Endodermal cell (in vitro differentiated cells): Measurements from ENCODE around the gene RCSD1. TPM values are rescaled to one million over a fixed set of nuclear protein-coding genes. Genes with fewer than 3 reads are reported as not detected.
A peak's percentile ranks its signal among the peaks of the same experiment; 100 is the strongest.

Experiments used
- DNase-seq: peaks from one replicate; pipeline ENCODE4 v3.0.0-alpha.2; 2017
- H3K27ac ChIP-seq: 2 replicates; pipeline ENCODE4 v1.5.1; 2013; ENCODE audit warnings: mild to moderate bottlenecking, low read depth, low read length, moderate library complexity
- H3K27me3 ChIP-seq: 2 replicates; pipeline ENCODE4 v1.6.1; 2013; ENCODE audit warnings: mild to moderate bottlenecking, low read length, moderate library complexity; ENCODE audit not compliant: insufficient read depth, control insufficient read depth, poor library complexity, severe bottlenecking
- H3K36me3 ChIP-seq: 2 replicates; pipeline ENCODE4 v1.7.0; 2013; ENCODE audit warnings: mild to moderate bottlenecking, low read length, moderate library complexity; ENCODE audit not compliant: control insufficient read depth, insufficient read depth
- H3K4me1 ChIP-seq: one replicate; pipeline ENCODE4 v1.7.0; 2013; ENCODE audit warnings: low read length; ENCODE audit not compliant: control insufficient read depth, insufficient read depth
- H3K4me3 ChIP-seq: 2 replicates; pipeline ENCODE4 v1.5.1; 2013; ENCODE audit warnings: mild to moderate bottlenecking, low read length, moderate library complexity
- H3K9ac ChIP-seq: 2 replicates; pipeline ENCODE4 v1.6.1; 2013; ENCODE audit warnings: mild to moderate bottlenecking, low read length, moderate library complexity; ENCODE audit not compliant: poor library complexity, severe bottlenecking; ENCODE audit errors: extremely low read depth
- H3K9me3 ChIP-seq: 2 replicates; pipeline ENCODE4 v1.6.1; 2013; ENCODE audit warnings: mild to moderate bottlenecking, low read length, moderate library complexity; ENCODE audit not compliant: control insufficient read depth
- H3K27ac Mint-ChIP-seq: 2 replicates; pipeline ENCODE4 v1.8.0; 2020; ENCODE audit warnings: mixed read lengths
- H3K27me3 Mint-ChIP-seq: 2 replicates; pipeline ENCODE4 v1.8.0; 2021; ENCODE audit warnings: mild to moderate bottlenecking, mixed read lengths; ENCODE audit not compliant: insufficient read depth
- H3K36me3 Mint-ChIP-seq: 2 replicates; pipeline ENCODE4 v1.8.0; 2020; ENCODE audit warnings: low read depth, mixed read lengths
- H3K4me1 Mint-ChIP-seq: 2 replicates; pipeline ENCODE4 v1.8.0; 2020; ENCODE audit warnings: mixed read lengths
- H3K4me3 Mint-ChIP-seq: 2 replicates; pipeline ENCODE4 v1.8.0; 2020; ENCODE audit warnings: mild to moderate bottlenecking, moderate library complexity, mixed read lengths
- H3K9me3 Mint-ChIP-seq: 2 replicates; pipeline ENCODE4 v1.8.0; 2020; ENCODE audit warnings: mild to moderate bottlenecking, mixed read lengths
- CTCF ChIP-seq: fragments of 200-600 bp; sonication (generic); conservative IDR thresholded peaks from 2 replicates; pipeline ENCODE4 v1.5.0; 2021; ENCODE audit warnings: antibody characterized with exemption, mild to moderate bottlenecking
- WGBS, 2 experiments: methylation state at CpG; one replicate each; pipeline versions ENCODE4 v1.1.5 to v1.1.7; 2013; ENCODE audit warnings: missing lambda C conversion rate in 2 of 2, mixed read lengths in 1 of 2; ENCODE audit not compliant: insufficient coverage in 1 of 2, insufficient read length in 1 of 2; 5-methylcytosine and 5-hydroxymethylcytosine counted together
- long read RNA-seq, 4 experiments: library from polyadenylated mRNA in 2 of 4; library from RNA in 1 of 4; library from capped mRNA in 1 of 4; stranded (forward) in 3 of 4; unstranded in 1 of 4; transcript quantifications; one replicate each; pipeline ENCODE4 v2.0.0, GENCODE V29; 2020 to 2021; ENCODE audit warnings: inconsistent platforms in 1 of 4
- polyA plus RNA-seq, 2 experiments: library from polyadenylated mRNA; stranded (reverse); fragments of 50-300 nt; gene quantifications; one replicate each; pipeline ENCODE4 v1.2.3, GENCODE V29; 2013
- total RNA-seq, 2 donors: library from RNA; stranded (reverse); fragmentation: NEBNext Ultra II Directional in 1 of 2; extraction: Animal tissue kit (Norgen Biotek cat#: 25700) in 1 of 2; gene quantifications; 2 replicates in 1 of 2; 3 replicates in 1 of 2; pipeline ENCODE4 v1.2.1, GENCODE V29; 2021

RCSD1 gene
- under 1 TPM; 0.11 to 0.29 TPM for total RNA-seq
- 0.61 TPM for polyA plus RNA-seq (2013, experiment 1 of 2)
- polyA plus RNA-seq (2013, experiment 2 of 2), result 0.37 TPM
- long read RNA-seq, experiment 1, result 0 reads
- long read RNA-seq, experiment 2, result 0 reads
- long read RNA-seq, experiment 3, partial matches to known transcripts, result 0 of 1 reads
- long read RNA-seq, experiment 3, other reads (novel, unspliced or antisense), result 0 of 1 reads
- long read RNA-seq, experiment 4, partial matches to known transcripts, result 1 of 1 reads
- long read RNA-seq, experiment 4, other reads (novel, unspliced or antisense), result 0 of 1 reads

GRCh38 chr1:167629681-167630567 is at the start of gene RCSD1:
RCSD1 (plus strand) TSS chr1:167630232; CDS start chr1:167630424, 192 bp downstream.
- Histone ChIP-seq H3K27ac (no peak within 1 kb of the TSS), H3K27me3 (peaks cover 62% of the 10 kb centered on the region), H3K4me3 (peak within 1 kb of the TSS; percentile 65), H3K36me3 (no peaks in the 10 kb centered on the region), H3K9ac (no peak within 1 kb of the TSS), H3K4me1 (no peaks in the 10 kb centered on the region), H3K9me3 (peaks cover under 1% of the 10 kb centered on the region)
- Mint-ChIP-seq H3K4me1 (peaks cover 23% of the 10 kb centered on the region), H3K9me3 (peaks cover 4% of the 10 kb centered on the region), H3K36me3 (no peaks in the 10 kb centered on the region), H3K27ac (no peak within 1 kb of the TSS), H3K27me3 (peaks cover 71% of the 10 kb centered on the region), H3K4me3 (peak within 1 kb of the TSS; percentile 50)
- peak; percentile 73 for DNase-seq
- 13 to 35% methylated on average over 12 to 59 of the region's 62 CpGs for WGBS, 2 experiments
- no peak for TF ChIP-seq CTCF

- Mint-ChIP-seq H3K27me3 (peaks cover 4% of the 10 kb centered on the region), H3K4me1 (no peaks in the 10 kb centered on the region), H3K4me3 (no peak overlapping the region), H3K9me3 (no peaks in the 10 kb centered on the region), H3K27ac (no peak overlapping the region), H3K36me3 (no peaks in the 10 kb centered on the region)
- WGBS, 2 experiments, result 89 to 91% methylated on average over 1 of the region's 1 CpG
- H3K27ac ChIP-seq, result no peak overlapping the region
- H3K36me3 ChIP-seq, result no peaks in the 10 kb centered on the region
- no peak overlapping the region for H3K9ac ChIP-seq
- no peaks in the 10 kb centered on the region for H3K4me1 ChIP-seq
- no peak for DNase-seq
- H3K9me3 ChIP-seq, result no peaks in the 10 kb centered on the region
- no peak overlapping the region for H3K4me3 ChIP-seq
- no peak for TF ChIP-seq CTCF
- H3K27me3 ChIP-seq, result no peaks in the 10 kb centered on the region
Measured at GRCh38 chr1:167582064-167582463, 48.0 kb upstream of the RCSD1 start.

- no peaks in the 10 kb centered on the region for H3K9me3 Mint-ChIP-seq
- no peak overlapping the region for H3K4me3 Mint-ChIP-seq
- no peak for TF ChIP-seq CTCF
- no peaks in the 10 kb centered on the region for H3K4me1 Mint-ChIP-seq
- H3K4me3 ChIP-seq, result no peak overlapping the region
- H3K27me3 Mint-ChIP-seq, result peaks cover 4% of the 10 kb centered on the region
- no peaks in the 10 kb centered on the region for H3K36me3 ChIP-seq
- no peaks in the 10 kb centered on the region for H3K4me1 ChIP-seq
- no peak overlapping the region for H3K27ac ChIP-seq
- H3K27ac Mint-ChIP-seq, result no peak overlapping the region
- no peaks in the 10 kb centered on the region for H3K9me3 ChIP-seq
- H3K27me3 ChIP-seq, result no peaks in the 10 kb centered on the region
- DNase-seq, result no peak
- no peak overlapping the region for H3K9ac ChIP-seq
- no peaks in the 10 kb centered on the region for H3K36me3 Mint-ChIP-seq
- 91 to 96% methylated on average over 3 to 4 of the region's 4 CpGs for WGBS, 2 experiments
Measured at GRCh38 chr1:167582722-167583121, 47.3 kb upstream of the RCSD1 start.
